Skeletal muscle tissue (tissue), 4 donors: ENCODE data around the gene EFNA5. TPM values are rescaled to one million over a fixed set of nuclear protein-coding genes. Genes with fewer than 3 reads are reported as not detected.

Experiments used
- H3K27ac ChIP-seq: one replicate; pipeline ENCODE4 v1.7.0; 2013; ENCODE audit warnings: mild to moderate bottlenecking, low read depth, low read length, inconsistent platforms
- H3K27me3 ChIP-seq, 3 donors: one replicate each; pipeline ENCODE4 v1.7.0; 2013; ENCODE audit warnings: low read length in 3 of 3; ENCODE audit not compliant: control insufficient read depth in 3 of 3, insufficient read depth in 3 of 3
- H3K36me3 ChIP-seq, 3 donors: one replicate each; pipeline ENCODE4 v1.7.0; 2013; ENCODE audit warnings: low read length in 3 of 3; ENCODE audit not compliant: control insufficient read depth in 3 of 3, insufficient read depth in 3 of 3
- H3K4me1 ChIP-seq, 3 donors: one replicate each; pipeline ENCODE4 v1.7.0; 2013; ENCODE audit warnings: low read length in 3 of 3, mild to moderate bottlenecking in 3 of 3; ENCODE audit not compliant: control insufficient read depth in 3 of 3, insufficient read depth in 3 of 3
- H3K4me3 ChIP-seq, 3 donors: one replicate each; pipeline ENCODE4 v1.7.0; 2013; ENCODE audit warnings: low read length in 3 of 3
- H3K9ac ChIP-seq, 3 donors: one replicate each; pipeline ENCODE4 v1.7.0; 2013; ENCODE audit warnings: low read length in 3 of 3, mild to moderate bottlenecking in 3 of 3, moderate library complexity in 2 of 3, low read depth in 1 of 3
- H3K9me3 ChIP-seq, 3 donors: one replicate each; pipeline ENCODE4 v1.7.0; 2013; ENCODE audit warnings: low read length in 3 of 3; ENCODE audit not compliant: control insufficient read depth in 3 of 3
- total RNA-seq: library from RNA; depleted of rRNA; stranded (reverse); fragments of >200 nt; gene quantifications from one replicate; pipeline ENCODE4 v1.2.3, GENCODE V29; 2014
- donor health status: Osteomylitis.

The EFNA5 gene
- total RNA-seq, 1 donor from 2014 or later = 8.4 TPM

GRCh38 chr5:107367480-107367879, 303.3 kb downstream of the EFNA5 start:
- no peak overlapping the region for H3K27ac ChIP-seq
- no peak overlapping the region for H3K4me3 ChIP-seq
- H3K9ac ChIP-seq = no peak overlapping the region
- H3K9me3 ChIP-seq = no peaks in the 10 kb centered on the region
- H3K4me1 ChIP-seq = peaks cover 0 to 3% (median 0%) of the 10 kb centered on the region in 3 donors
- H3K27me3 ChIP-seq = no peaks in the 10 kb centered on the region
- H3K36me3 ChIP-seq = no peaks in the 10 kb centered on the region

- H3K4me1 ChIP-seq = peaks cover 0 to 6% (median 2%) of the 10 kb centered on the region in 3 donors
- no peaks in the 10 kb centered on the region for H3K36me3 ChIP-seq
- H3K9ac ChIP-seq = no peak overlapping the region
- H3K4me3 ChIP-seq = no peak overlapping the region
- no peaks in the 10 kb centered on the region for H3K9me3 ChIP-seq
- H3K27me3 ChIP-seq = no peaks in the 10 kb centered on the region
- no peak overlapping the region for H3K27ac ChIP-seq
Observed at GRCh38 chr5:107365320-107366109, 305.2 kb downstream of the EFNA5 start.

GRCh38 chr5:107364443-107365319, 306.1 kb downstream of the EFNA5 start:
- Histone ChIP-seq H3K27me3 (no peaks in the 10 kb centered on the region), H3K4me3 (no peak overlapping the region), H3K27ac (no peak overlapping the region)

GRCh38 chr5:107363768-107364167, 307.0 kb downstream of the EFNA5 start:
- no peaks in the 10 kb centered on the region for H3K36me3 ChIP-seq
- H3K4me1 ChIP-seq = peaks cover 0 to 6% (median 0%) of the 10 kb centered on the region in 3 donors
- H3K27ac ChIP-seq = no peak overlapping the region
- H3K9ac ChIP-seq = no peak overlapping the region
- no peaks in the 10 kb centered on the region for H3K27me3 ChIP-seq
- no peaks in the 10 kb centered on the region for H3K9me3 ChIP-seq
- H3K4me3 ChIP-seq = no peak overlapping the region

More at GRCh38 chr5:107364443-107365319, 306.1 kb downstream of the EFNA5 start:
- H3K9me3 ChIP-seq = no peaks in the 10 kb centered on the region
- peaks cover 0 to 6% (median 0%) of the 10 kb centered on the region in 3 donors for H3K4me1 ChIP-seq
- H3K9ac ChIP-seq = no peak overlapping the region
- no peaks in the 10 kb centered on the region for H3K36me3 ChIP-seq

GRCh38 chr5:107361945-107362344, 308.8 kb downstream of the EFNA5 start:
- H3K27ac ChIP-seq = no peak overlapping the region

GRCh38 chr5:107359916-107360234, 310.9 kb downstream of the EFNA5 start:
- H3K4me1 ChIP-seq = peaks cover 0 to 6% (median 0%) of the 10 kb centered on the region in 3 donors
- H3K9ac ChIP-seq = no peak overlapping the region
- H3K36me3 ChIP-seq = no peaks in the 10 kb centered on the region
- H3K27ac ChIP-seq = no peak overlapping the region
- no peaks in the 10 kb centered on the region for H3K27me3 ChIP-seq
- H3K4me3 ChIP-seq = no peak overlapping the region
- no peaks in the 10 kb centered on the region for H3K9me3 ChIP-seq

More at GRCh38 chr5:107361945-107362344, 308.8 kb downstream of the EFNA5 start:
- Histone ChIP-seq H3K9ac (no peak overlapping the region), H3K36me3 (no peaks in the 10 kb centered on the region), H3K27me3 (no peaks in the 10 kb centered on the region), H3K4me1 (peaks cover 0 to 6% (median 0%) of the 10 kb centered on the region in 3 donors), H3K4me3 (no peak overlapping the region), H3K9me3 (no peaks in the 10 kb centered on the region)

GRCh38 chr5:107359033-107359915, 311.5 kb downstream of the EFNA5 start:
- Histone ChIP-seq H3K9me3 (no peaks in the 10 kb centered on the region), H3K27ac (no peak overlapping the region), H3K27me3 (no peaks in the 10 kb centered on the region)

GRCh38 chr5:107356891-107357290, 313.8 kb downstream of the EFNA5 start:
- H3K4me3 ChIP-seq = no peak overlapping the region
- no peak overlapping the region for H3K27ac ChIP-seq
- no peak overlapping the region for H3K9ac ChIP-seq
- no peaks in the 10 kb centered on the region for H3K27me3 ChIP-seq
- peaks cover 0 to under 1% (median 0%) of the 10 kb centered on the region in 3 donors for H3K4me1 ChIP-seq
- H3K36me3 ChIP-seq = no peaks in the 10 kb centered on the region
- no peaks in the 10 kb centered on the region for H3K9me3 ChIP-seq

More at GRCh38 chr5:107359033-107359915, 311.5 kb downstream of the EFNA5 start:
- Histone ChIP-seq H3K36me3 (no peaks in the 10 kb centered on the region), H3K4me3 (no peak overlapping the region), H3K9ac (no peak overlapping the region), H3K4me1 (peaks cover 0 to 6% (median 0%) of the 10 kb centered on the region in 3 donors)

- no peaks in the 10 kb centered on the region for H3K27me3 ChIP-seq
- no peaks in the 10 kb centered on the region for H3K36me3 ChIP-seq
- no peak overlapping the region for H3K27ac ChIP-seq
- peaks cover 0 to 1% (median 0%) of the 10 kb centered on the region in 3 donors for H3K9me3 ChIP-seq
- no peak overlapping the region for H3K4me3 ChIP-seq
- no peaks in the 10 kb centered on the region for H3K4me1 ChIP-seq
- no peak overlapping the region for H3K9ac ChIP-seq
Observed at GRCh38 chr5:107352576-107352975, 318.2 kb downstream of the EFNA5 start.
